Measurements from ENCODE around the gene ADCK1.
"Not testable (repeated sequence)": the region's sequence is repeated elsewhere in the genome, so short reads cannot be mapped to it uniquely, and the experiment has no call there.

The ADCK1 gene

DNA sequence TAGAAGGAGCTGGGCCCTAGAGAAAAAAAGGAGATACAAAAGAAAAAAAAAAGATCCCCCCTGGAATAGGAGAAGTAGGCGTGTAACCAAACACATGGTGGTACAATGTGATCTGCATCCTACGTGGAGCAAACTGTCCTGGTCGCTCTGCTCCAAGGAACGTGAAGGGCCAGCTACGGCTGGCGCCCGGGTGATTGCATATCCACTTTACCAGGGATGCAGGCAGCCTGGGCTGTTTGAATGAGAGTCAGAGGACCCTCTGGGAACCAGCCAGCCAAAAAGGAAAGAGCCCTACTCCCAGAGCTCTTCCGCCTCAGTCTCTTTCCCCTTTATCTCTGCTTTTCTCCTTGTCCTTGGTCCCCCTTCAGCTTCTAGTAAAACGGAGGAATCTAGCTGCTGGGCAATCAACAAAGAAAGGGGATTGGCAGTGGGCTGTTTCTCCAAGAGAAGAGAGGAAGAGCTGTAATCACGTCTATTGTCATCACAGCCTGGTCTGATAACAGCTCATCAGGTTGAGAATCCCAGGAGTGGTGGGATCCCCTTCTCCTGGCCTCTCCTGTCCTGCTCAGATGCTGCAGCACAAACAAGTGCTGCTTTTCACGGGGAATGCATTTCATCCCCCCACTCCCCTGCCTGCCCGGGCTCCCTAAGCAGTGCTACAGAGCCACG is 156.0 kb downstream of the ADCK1 start:
- DNase-seq = no peak

GRCh38 chr14:77959686-77960085 is 159.8 kb downstream of the ADCK1 start:
- DNase-seq = not testable (repeated sequence)

- no peak for DNase-seq
Observed at GRCh38 chr14:77961847-77962580, 162.1 kb downstream of the ADCK1 start.

GRCh38 chr14:77962731-77963520 is 163.0 kb downstream of the ADCK1 start:
- no peak for DNase-seq

- DNase-seq = no peak
Observed at GRCh38 chr14:77964586-77964985, 164.7 kb downstream of the ADCK1 start.

GRCh38 chr14:77965050-77965449 is 165.1 kb downstream of the ADCK1 start:
- DNase-seq = no peak

DNA sequence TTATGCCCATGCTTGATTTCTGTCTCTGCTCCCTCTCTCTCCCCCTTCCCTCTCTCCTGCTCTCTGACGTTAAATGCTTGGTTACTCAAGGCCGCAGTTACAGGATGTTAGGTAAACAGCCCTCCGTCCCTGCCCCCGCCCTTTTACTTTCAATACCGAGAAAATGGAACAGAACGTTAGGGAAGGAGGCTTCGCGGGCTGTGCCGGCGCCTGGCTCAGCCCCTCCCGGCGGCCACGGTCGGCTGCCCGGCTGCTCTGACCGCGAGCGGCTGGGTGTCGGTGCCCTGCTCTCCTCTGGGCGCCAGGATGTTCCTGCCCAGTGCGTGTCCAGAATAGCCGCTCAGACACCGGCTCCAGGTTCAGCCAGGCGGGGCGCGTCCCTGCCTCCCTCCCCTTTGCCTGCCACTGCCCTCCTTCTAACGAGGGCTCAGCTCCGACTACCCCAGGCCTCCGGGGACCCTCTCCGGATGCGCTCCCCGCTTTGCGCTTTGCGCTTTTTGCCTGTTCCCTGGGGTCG is 166.1 kb downstream of the ADCK1 start:
- no peak for DNase-seq

DNA sequence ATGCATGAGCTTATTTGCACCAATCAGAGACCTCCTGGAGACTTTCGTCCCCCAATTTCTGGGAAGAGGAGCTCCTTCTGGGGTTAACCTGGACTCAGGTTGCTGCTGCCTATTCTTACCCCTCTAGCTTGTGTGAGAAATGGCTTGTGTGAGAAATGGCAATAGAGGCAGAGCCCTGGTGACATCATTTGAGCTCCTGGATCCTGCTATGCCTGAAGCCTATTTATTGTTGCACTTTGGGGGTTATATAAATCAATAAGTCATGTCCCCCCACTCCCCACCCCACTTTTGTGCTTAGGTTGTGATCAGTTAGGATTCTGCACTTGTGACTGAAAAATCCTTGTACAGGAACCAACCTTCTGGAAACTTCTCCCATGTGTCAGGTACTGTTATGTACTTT is 167.2 kb downstream of the ADCK1 start:
- no peak for DNase-seq

- no peak for DNase-seq
Observed at GRCh38 chr14:77970646-77971045, 170.7 kb downstream of the ADCK1 start.

GRCh38 chr14:77973246-77973645 is 173.3 kb downstream of the ADCK1 start:
- DNase-seq = no peak

- DNase-seq = no peak
Observed at GRCh38 chr14:77976591-77976990, 176.7 kb downstream of the ADCK1 start.

DNA sequence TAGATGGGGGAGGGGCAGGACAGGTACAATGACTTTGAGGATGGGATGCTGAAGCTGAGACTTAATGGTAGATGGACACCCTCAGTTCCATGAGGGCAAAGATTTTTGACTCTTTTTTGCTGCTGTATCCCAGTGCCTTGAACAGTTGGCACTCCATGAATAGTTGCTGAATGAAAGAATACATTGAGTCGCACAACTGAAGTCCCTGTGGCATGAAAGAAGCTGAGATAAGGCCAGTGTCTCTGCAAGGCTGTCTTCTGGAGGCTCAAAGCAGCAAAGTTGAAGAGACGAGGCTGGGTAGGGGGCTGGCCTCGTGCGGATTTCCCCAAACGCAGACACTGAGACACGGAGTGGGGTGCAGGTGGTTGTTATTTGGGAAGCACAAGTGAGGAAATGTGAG is 179.3 kb downstream of the ADCK1 start:
- no peak for DNase-seq

- no peak for DNase-seq
Observed at GRCh38 chr14:77979666-77980351, 179.9 kb downstream of the ADCK1 start.

DNA sequence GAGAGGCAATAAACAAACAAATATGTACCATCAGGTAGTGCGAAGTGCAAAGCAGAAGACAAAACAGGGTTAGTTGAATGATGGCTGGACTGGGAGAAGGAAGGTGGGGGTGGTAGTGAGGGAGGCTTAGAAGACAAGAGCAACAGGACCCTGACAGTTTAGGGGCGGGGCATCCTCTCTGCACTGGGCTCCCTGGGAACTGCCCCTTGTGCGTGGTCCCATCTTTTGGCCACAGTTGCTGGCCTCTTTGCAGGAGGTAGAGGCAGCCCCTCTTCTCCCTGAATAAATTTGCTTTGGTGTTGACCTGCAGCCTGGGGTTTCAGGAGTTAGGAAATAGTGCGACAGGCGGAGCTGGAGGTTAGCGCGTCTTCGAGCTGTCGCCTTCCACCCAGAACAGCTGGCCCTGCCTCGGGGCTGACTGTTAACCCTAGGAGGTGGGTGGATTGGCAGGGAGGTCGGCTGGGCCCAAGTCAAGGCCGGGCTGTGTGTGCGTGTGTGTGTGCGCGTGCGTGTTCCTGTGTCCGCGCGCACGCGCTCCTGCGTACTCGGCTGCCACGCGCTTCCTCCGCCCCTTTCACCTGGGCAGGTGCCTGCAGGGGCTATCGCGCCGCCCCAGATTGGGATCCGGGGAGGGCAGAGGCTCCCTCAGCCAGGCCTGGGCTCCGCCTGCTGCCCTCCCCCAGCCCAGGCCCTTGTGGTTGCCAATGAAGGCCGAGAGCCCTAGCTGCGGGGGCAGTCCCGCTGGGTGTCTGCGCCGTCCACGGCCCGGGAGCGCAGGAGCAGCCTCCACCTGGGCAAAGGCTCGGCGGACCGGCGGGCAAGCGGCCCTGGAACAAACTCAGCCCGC is 180.8 kb downstream of the ADCK1 start:
- DNase-seq = no peak
